Stomach (tissue), 9 donors: Measurements from ENCODE around the gene CNOT11. TPM values are rescaled to one million over a fixed set of nuclear protein-coding genes. Genes with fewer than 3 reads are reported as not detected.
A peak's percentile ranks its signal among the peaks of the same experiment; 100 is the strongest.
"Not testable (repeated sequence)": the region's sequence is repeated elsewhere in the genome, so short reads cannot be mapped to it uniquely, and the experiment has no call there.

Experiments
- DNase-seq, 2 donors: peaks; one replicate each; pipeline versions ENCODE4 v3.0.0 to v3.0.0-alpha.2; 2013 to 2019
- H3K27ac ChIP-seq, 5 donors: fragments of 200-600 bp in 4 of 5; sonication (generic) in 4 of 5; one replicate each; pipeline ENCODE4 v1.5.1; 2013 to 2019; ENCODE audit warnings: mild to moderate bottlenecking in 1 of 5, moderate library complexity in 1 of 5
- H3K27me3 ChIP-seq, 3 donors: fragments of 200-600 bp; sonication (generic); one replicate each; pipeline ENCODE4 v1.5.1; 2017 to 2019; ENCODE audit warnings: mixed run types in 1 of 3
- H3K36me3 ChIP-seq, 4 donors: fragments of 200-600 bp; sonication (generic); 1 replicate in 3 of 4; 2 replicates in 1 of 4; pipeline ENCODE4 v1.5.1; 2016 to 2019
- H3K4me1 ChIP-seq, 4 donors: fragments of 200-600 bp; sonication (generic); one replicate each; pipeline ENCODE4 v1.5.1; 2016 to 2019
- H3K4me3 ChIP-seq, 4 donors: fragments of 200-600 bp; sonication (generic) in 3 of 4; one replicate each; pipeline ENCODE4 v1.5.1; 2016 to 2019; ENCODE audit warnings: mild to moderate bottlenecking in 1 of 4
- H3K9me3 ChIP-seq, 4 donors: fragments of 200-600 bp; sonication (generic); one replicate each; pipeline ENCODE4 v1.5.1; 2016 to 2019
- CTCF ChIP-seq, 7 experiments: fragments of 450-650 bp in 4 of 7; fragments of 200-600 bp in 3 of 7; sonication (generic) in 3 of 7; IDR thresholded peaks; one replicate each; pipeline ENCODE4 v1.5.1; 2016 to 2019; ENCODE audit warnings: antibody characterized with exemption in 7 of 7, control low read depth in 2 of 7, mild to moderate bottlenecking in 1 of 7
- EP300 ChIP-seq: sonication (generic); formaldehyde crosslinking; IDR thresholded peaks from one replicate; pipeline ENCODE4 v1.6.1; 2017; ENCODE audit warnings: antibody characterized with exemption
- POLR2A ChIP-seq, 4 donors: fragments of 450-650 bp; IDR thresholded peaks; one replicate each; pipeline ENCODE4 v1.6.1; 2016; ENCODE audit warnings: antibody characterized with exemption in 4 of 4, control low read depth in 2 of 4, mild to moderate bottlenecking in 1 of 4, moderate library complexity in 1 of 4
- POLR2AphosphoS5 ChIP-seq, 3 donors: sonication (generic); formaldehyde crosslinking; IDR thresholded peaks; one replicate each; pipeline ENCODE4 v1.6.1; 2016; ENCODE audit warnings: antibody characterized with exemption in 3 of 3
- WGBS, 5 donors: extraction: QIAGEN DNeasy Blood & Tissue Kit in 3 of 5; methylation state at CpG; one replicate each; pipeline versions ENCODE4 v1.1.5 to v1.1.7; 2013 to 2018; 5-methylcytosine and 5-hydroxymethylcytosine counted together
- intact Hi-C: fragments of 100-400 bp; cut with DNase I; formaldehyde crosslinking; loops from one replicate; pipeline ENCODE4 v1.15.1; 2023; ENCODE audit warnings: low total_unique reads
- polyA plus RNA-seq, 3 donors: library from polyadenylated mRNA; stranded (reverse); fragments of 200-250 nt; gene quantifications; one replicate each; pipeline ENCODE4 v1.2.3, GENCODE V29; 2013
- total RNA-seq, 5 donors: library from RNA; depleted of rRNA; stranded (reverse); fragments of >200 nt; gene quantifications; one replicate each; pipeline versions ENCODE4 v1.1.0 to v1.2.3, GENCODE V29; 2014 to 2016
- donor health status: healthy with polysubstance abuse.
- donor health status: Bipolar disorder and iron deficiency.
- donor health status: healthy.

The CNOT11 gene
- total and polyA plus RNA-seq, 8 donors, result 9.3 to 71.4 (median 23.3) TPM

DNA sequence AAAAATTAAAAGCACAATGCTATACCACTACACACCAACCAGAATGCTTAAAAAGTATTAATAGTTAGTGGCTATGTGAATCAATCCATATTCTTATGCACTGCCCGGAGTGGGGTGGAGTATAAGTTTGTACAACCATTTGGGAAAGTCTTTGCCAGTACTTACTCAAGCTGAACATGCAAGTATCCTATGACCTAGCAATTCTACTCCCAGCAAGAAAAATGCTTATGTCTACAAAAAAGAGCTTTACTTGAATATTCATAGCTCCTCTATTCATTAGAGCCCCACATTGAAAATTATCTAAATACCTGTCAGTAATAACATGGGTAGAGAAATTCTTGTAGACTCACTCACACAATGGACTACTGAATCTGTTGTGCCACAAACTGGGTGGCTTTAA, 21.4 kb upstream of the CNOT11 start:
- Histone ChIP-seq H3K4me1 (peaks cover 0 to 16% (median 5%) of the 10 kb centered on the region in 4 donors), H3K27ac (no peak overlapping the region), H3K4me3 (no peak overlapping the region), H3K9me3 (no peaks in the 10 kb centered on the region), H3K36me3 (peaks cover 0 to 3% (median 0%) of the 10 kb centered on the region in 4 donors), H3K27me3 (no peaks in the 10 kb centered on the region)
- WGBS, 5 donors, result 93 to 97% (median 96%) methylated on average over 1 of the region's 1 CpG
- intact Hi-C loops, result no loop called here
- no peak for DNase-seq
- TF ChIP-seq CTCF (IDR thresholded peaks at IDR 0.05) (no peak), POLR2AphosphoS5 (IDR thresholded peaks at IDR 0.05) (no peak), POLR2A (IDR thresholded peaks at IDR 0.05) (no peak), EP300 (no peak)

DNA sequence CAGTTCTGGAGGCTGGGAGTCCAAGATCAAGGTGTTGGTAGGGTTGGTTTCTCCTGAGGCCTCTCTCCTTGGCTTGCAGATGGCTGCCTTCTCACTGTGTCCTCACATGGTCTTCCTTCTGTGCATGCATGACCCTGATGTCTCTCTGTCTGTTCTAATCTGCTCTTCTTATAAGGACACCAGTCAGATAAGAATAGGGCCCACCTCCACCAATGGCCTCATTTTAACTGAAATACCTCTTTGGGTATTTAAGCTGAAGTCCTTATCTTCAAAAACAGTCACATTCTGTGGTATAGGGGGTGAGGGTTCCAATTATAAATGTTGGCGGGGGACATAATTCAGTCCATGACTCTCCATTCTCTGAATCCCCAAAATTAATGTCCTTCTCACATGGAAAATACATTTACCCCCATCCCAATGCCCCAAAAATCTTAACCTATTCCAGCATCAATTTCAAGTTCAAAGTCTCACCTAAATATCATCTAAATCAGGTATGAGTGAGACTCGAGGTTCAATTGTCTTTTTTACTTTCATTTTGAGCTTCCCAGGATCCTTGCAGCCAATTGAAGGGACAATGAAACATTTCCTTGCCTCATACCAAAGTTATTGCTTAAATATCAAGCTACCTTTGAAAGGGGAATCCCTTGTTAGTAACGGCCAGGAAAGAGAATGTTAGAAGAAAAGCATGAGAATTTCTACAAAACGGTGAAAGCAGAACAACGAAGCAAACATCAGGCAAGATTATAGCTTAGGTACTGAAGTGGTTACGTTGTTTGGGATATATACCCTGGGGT, 20.6 kb upstream of the CNOT11 start:
- no peak for TF ChIP-seq POLR2AphosphoS5 (IDR thresholded peaks at IDR 0.05)
- TF ChIP-seq EP300, result no peak
- no peak for TF ChIP-seq POLR2A (IDR thresholded peaks at IDR 0.05)
- TF ChIP-seq CTCF (IDR thresholded peaks at IDR 0.05), result no peak
- H3K27ac ChIP-seq, result no peak overlapping the region
- 88 to 93% (median 89%) methylated on average over 6 of the region's 6 CpGs for WGBS, 5 donors
- intact Hi-C loops, result no loop called here
- DNase-seq, result no peak
- H3K4me1 ChIP-seq, result peaks cover 0 to 16% (median 5%) of the 10 kb centered on the region in 4 donors
- H3K36me3 ChIP-seq, result peaks cover 0 to 7% (median 0%) of the 10 kb centered on the region in 4 donors
- no peaks in the 10 kb centered on the region for H3K9me3 ChIP-seq
- no peaks in the 10 kb centered on the region for H3K27me3 ChIP-seq
- no peak overlapping the region for H3K4me3 ChIP-seq

DNA sequence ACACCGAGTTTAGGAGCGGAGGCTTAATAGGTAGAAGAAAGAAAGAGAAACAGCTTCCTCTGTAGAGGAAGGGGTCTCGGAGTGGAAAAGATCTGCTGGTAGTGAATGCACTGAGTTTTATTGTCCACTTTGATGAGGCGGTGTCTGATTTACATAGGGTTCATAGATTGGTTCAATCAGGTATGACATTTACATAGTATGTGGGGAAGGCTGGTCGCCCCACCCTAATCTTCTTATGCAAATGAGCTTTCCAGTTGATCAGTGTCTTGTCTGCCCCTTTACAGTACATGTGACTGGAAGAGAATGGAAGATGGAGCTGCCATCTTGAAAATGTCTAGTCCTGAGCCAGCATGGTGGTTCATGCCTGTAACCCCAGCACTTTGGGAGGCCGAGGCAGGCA, 19.9 kb upstream of the CNOT11 start:
- H3K4me3 ChIP-seq, result no peak overlapping the region
- peaks cover 0 to 7% (median 0%) of the 10 kb centered on the region in 4 donors for H3K36me3 ChIP-seq
- WGBS, 5 donors, result 89 to 97% (median 96%) methylated on average over 6 of the region's 6 CpGs

GRCh38 chr2:101234169-101234938, 18.3 kb upstream of the CNOT11 start:
- 41 to 53% (median 48%) methylated on average over 12 of the region's 12 CpGs for WGBS, 5 donors
- TF ChIP-seq POLR2A (IDR thresholded peaks at IDR 0.05) (no peak), CTCF (IDR thresholded peaks at IDR 0.05) (no peak), EP300 (no peak), POLR2AphosphoS5 (IDR thresholded peaks at IDR 0.05) (no peak)
- intact Hi-C loops, result no loop called here
- no peaks in the 10 kb centered on the region for H3K9me3 ChIP-seq
- DNase-seq, result peak; percentile 49 to 62
- H3K27ac ChIP-seq, result peak overlapping the region; percentile 20 to 91 (median 77)
- no peak overlapping the region for H3K4me3 ChIP-seq
- peaks cover 0 to 7% (median 0%) of the 10 kb centered on the region in 4 donors for H3K36me3 ChIP-seq
- H3K4me1 ChIP-seq, result peaks cover 9 to 33% (median 18%) of the 10 kb centered on the region in 4 donors
- H3K27me3 ChIP-seq, result no peaks in the 10 kb centered on the region

More for the DNA sequence above, 19.9 kb upstream of the CNOT11 start:
- intact Hi-C loops, result no loop called here
- DNase-seq, result no peak
- H3K9me3 ChIP-seq, result no peaks in the 10 kb centered on the region
- peak overlapping the region in 1 of 5 donors; percentile 4 for H3K27ac ChIP-seq
- no peaks in the 10 kb centered on the region for H3K27me3 ChIP-seq
- TF ChIP-seq POLR2A (IDR thresholded peaks at IDR 0.05), result no peak
- H3K4me1 ChIP-seq, result peaks cover under 1 to 21% (median 9%) of the 10 kb centered on the region in 4 donors

DNA sequence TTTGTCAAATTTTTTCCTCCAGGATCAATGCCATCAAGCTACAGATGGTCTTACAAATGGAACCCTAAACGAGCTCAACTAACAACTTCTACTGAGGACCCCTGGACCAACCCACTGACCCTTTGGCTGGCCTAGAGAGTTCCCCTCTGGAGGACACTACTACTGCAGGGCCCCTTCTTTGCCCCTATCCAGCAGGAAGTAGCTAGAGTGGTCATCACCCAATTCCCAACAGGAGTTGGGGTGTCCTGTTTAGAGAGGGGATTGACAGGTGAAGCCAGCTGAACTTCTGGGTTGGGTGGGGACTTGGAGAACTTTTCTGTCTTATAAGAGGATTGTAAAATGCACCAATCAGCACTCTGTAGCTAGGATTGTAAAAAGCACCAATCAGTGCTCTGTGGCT, 16.7 kb upstream of the CNOT11 start:
- H3K27me3 ChIP-seq, H3K9me3 ChIP-seq, DNase-seq, H3K4me3 ChIP-seq, H3K36me3 ChIP-seq, intact Hi-C loops: not testable (repeated sequence)
- WGBS, 5 donors, result 88 to 97% (median 90%) methylated on average over 1 of the region's 1 CpG
- peak overlapping the region in 2 of 5 donors; percentile 20 to 91 for H3K27ac ChIP-seq
- H3K4me1 ChIP-seq, result peaks cover 10 to 33% (median 20%) of the 10 kb centered on the region in 4 donors

- DNase-seq, intact Hi-C loops, H3K36me3 ChIP-seq, H3K9me3 ChIP-seq, H3K27me3 ChIP-seq, H3K4me3 ChIP-seq: not testable (repeated sequence)
- WGBS, 5 donors, result 39 to 65% (median 50%) methylated on average over 5 of the region's 5 CpGs
- peak overlapping the region in 3 of 5 donors; percentile 18 to 91 (median 76) for H3K27ac ChIP-seq
- peaks cover 13 to 36% (median 23%) of the 10 kb centered on the region in 4 donors for H3K4me1 ChIP-seq
Observed at GRCh38 chr2:101237944-101238343, 14.7 kb upstream of the CNOT11 start.
